IMR-90 (cell line): ENCODE results near the gene PDZRN3. TPM values are rescaled to one million over a fixed set of nuclear protein-coding genes. Genes with fewer than 3 reads are reported as not detected.

ENCODE experiments used
- ATAC-seq: fragments of 200-7000 bp; cut with Tn5 transposase; 2 replicates; pipeline ENCODE4 v1.9.1; 2020; ENCODE audit warnings: low read depth, mild to moderate bottlenecking, moderate library complexity
- BruUV-seq: library from RNA; stranded (reverse); fragments of 400-500 nt; replicated peaks from 2 replicates; lab custom pipeline; 2021; lab: Mats Ljungman, UMichigan
- CTCF ChIA-PET: fragments of 300-600 bp; formaldehyde crosslinking; extraction: SDS; loops from one replicate; lab custom pipeline; 2021; ENCODE audit warnings: antibody characterized with exemption; lab: Yijun Ruan, JAX
- POLR2A ChIA-PET: fragments of 300-600 bp; sonication (Branson Sonifier 250); formaldehyde crosslinking; loops from one replicate; lab custom pipeline; 2022; ENCODE audit warnings: antibody characterized with exemption; ENCODE audit not compliant: unreplicated experiment; lab: Charles Lee
- DNase-seq: peaks from one replicate; pipeline ENCODE4 v3.0.0; 2013
- H2AFZ ChIP-seq: replicated peaks from 2 replicates; pipeline ENCODE3; 2013; ENCODE audit warnings: low read length, mild to moderate bottlenecking; ENCODE audit not compliant: poor library complexity
- H2AK5ac ChIP-seq: 2 replicates; pipeline ENCODE4 v1.6.1; 2013; ENCODE audit warnings: low read depth, low read length, inconsistent platforms
- H2AK9ac ChIP-seq: replicated peaks from 2 replicates; pipeline ENCODE3; 2013; ENCODE audit warnings: mild to moderate bottlenecking, low read depth, low read length, moderate library complexity; ENCODE audit not compliant: poor library complexity
- H2BK120ac ChIP-seq: 2 replicates; pipeline ENCODE4 v1.6.1; 2013; ENCODE audit warnings: low read depth, low read length, inconsistent platforms
- H2BK15ac ChIP-seq: 3 replicates; pipeline ENCODE4 v1.6.1; 2013; ENCODE audit warnings: low read depth, low read length, inconsistent platforms
- H2BK20ac ChIP-seq: 2 replicates; pipeline ENCODE4 v1.6.1; 2013; ENCODE audit warnings: low read depth, mild to moderate bottlenecking, inconsistent platforms, low read length, moderate library complexity
- H2BK5ac ChIP-seq: 2 replicates; pipeline ENCODE4 v1.6.1; 2013; ENCODE audit warnings: mild to moderate bottlenecking, low read depth, low read length, inconsistent platforms; ENCODE audit not compliant: poor library complexity, severe bottlenecking
- H3K14ac ChIP-seq: replicated peaks from 2 replicates; pipeline ENCODE4 v1.6.1; 2013; ENCODE audit warnings: low read depth, low read length, inconsistent platforms
- H3K18ac ChIP-seq: 2 replicates; pipeline ENCODE4 v1.6.1; 2013; ENCODE audit warnings: low read depth, low read length, control low read depth
- H3K23ac ChIP-seq: 2 replicates; pipeline ENCODE4 v1.6.1; 2013; ENCODE audit warnings: low read depth, low read length, inconsistent platforms
- H3K27ac ChIP-seq: 2 replicates; pipeline ENCODE4 v1.5.1; 2013; ENCODE audit warnings: mild to moderate bottlenecking, control low read depth, low read length; ENCODE audit not compliant: insufficient read depth
- H3K27me3 ChIP-seq: 2 replicates; pipeline ENCODE4 v1.6.1; 2013; ENCODE audit warnings: low read length; ENCODE audit not compliant: control insufficient read depth, insufficient read depth
- H3K36me3 ChIP-seq: 2 replicates; pipeline ENCODE4 v1.6.1; 2013; ENCODE audit warnings: low read length, mixed read lengths; ENCODE audit not compliant: control insufficient read depth, insufficient read depth
- H3K4ac ChIP-seq: 2 replicates; pipeline ENCODE4 v1.6.1; 2013; ENCODE audit warnings: low read depth, low read length, inconsistent platforms
- H3K4me1 ChIP-seq: 2 replicates; pipeline ENCODE4 v1.6.1; 2013; ENCODE audit warnings: low read length, mixed read lengths; ENCODE audit not compliant: control insufficient read depth, insufficient read depth
- H3K4me2 ChIP-seq: 2 replicates; pipeline ENCODE4 v1.6.1; 2013; ENCODE audit warnings: low read depth, mild to moderate bottlenecking, control low read depth, low read length, moderate library complexity
- H3K4me3 ChIP-seq: 2 replicates; pipeline ENCODE4 v1.5.1; 2013; ENCODE audit warnings: low read depth, mild to moderate bottlenecking, control low read depth, low read length, moderate library complexity; ENCODE audit not compliant: insufficient read depth
- H3K56ac ChIP-seq: 2 replicates; pipeline ENCODE4 v1.6.1; 2013; ENCODE audit warnings: low read length, inconsistent platforms; ENCODE audit not compliant: insufficient read depth; ENCODE audit errors: extremely low read depth
- H3K79me1 ChIP-seq, 2 experiments: 2 replicates each; pipeline ENCODE4 v1.6.1; 2013; ENCODE audit warnings: low read length in 2 of 2, inconsistent platforms in 1 of 2, low read depth in 1 of 2
- H3K9ac ChIP-seq: 2 replicates; pipeline ENCODE4 v1.6.1; 2013; ENCODE audit warnings: low read depth, low read length, control low read depth
- H3K9me1 ChIP-seq: 2 replicates; pipeline ENCODE4 v1.6.1; 2013; ENCODE audit warnings: low read length, inconsistent platforms; ENCODE audit not compliant: insufficient read depth
- H3K9me3 ChIP-seq: 2 replicates; pipeline ENCODE4 v1.6.1; 2013; ENCODE audit warnings: low read length; ENCODE audit not compliant: control insufficient read depth, insufficient read depth
- H4K20me1 ChIP-seq: 2 replicates; pipeline ENCODE4 v1.6.1; 2013; ENCODE audit warnings: low read length, inconsistent platforms; ENCODE audit not compliant: insufficient read depth
- H4K5ac ChIP-seq: 2 replicates; pipeline ENCODE4 v1.6.1; 2013; ENCODE audit warnings: mild to moderate bottlenecking, low read depth, low read length, control low read depth
- H4K8ac ChIP-seq, 2 experiments: 2 replicates each; pipeline ENCODE4 v1.6.1; 2013; ENCODE audit warnings: low read depth in 2 of 2, low read length in 2 of 2, control low read depth in 1 of 2, inconsistent platforms in 1 of 2
- H4K91ac ChIP-seq: 2 replicates; pipeline ENCODE4 v1.6.1; 2013; ENCODE audit warnings: low read depth, low read length, inconsistent platforms; ENCODE audit not compliant: insufficient read depth
- CTCF ChIP-seq: conservative IDR thresholded peaks from 2 replicates; pipeline ENCODE4 v1.5.1; 2012; ENCODE audit warnings: mild to moderate bottlenecking, low read depth, low read length, improper control_type of control experiment
- MAZ ChIP-seq: IDR thresholded peaks from 2 replicates; pipeline ENCODE4 v1.6.1; 2012; ENCODE audit warnings: low read depth, mild to moderate bottlenecking, low read length, improper control_type of control experiment, moderate library complexity, borderline replicate concordance
- POLR2A ChIP-seq: IDR thresholded peaks from 2 replicates; pipeline ENCODE4 v1.6.1; 2012; ENCODE audit warnings: mild to moderate bottlenecking, low read depth, low read length
- RAD21 ChIP-seq: IDR thresholded peaks from 2 replicates; pipeline ENCODE4 v1.6.1; 2012; ENCODE audit warnings: low read length, improper control_type of control experiment
- RCOR1 ChIP-seq: IDR thresholded peaks from 2 replicates; pipeline ENCODE4 v1.6.1; 2012; ENCODE audit warnings: mild to moderate bottlenecking, low read length, improper control_type of control experiment; ENCODE audit not compliant: insufficient replicate concordance
- USF2 ChIP-seq: fragments of 150-350 bp; IDR thresholded peaks from 2 replicates; pipeline ENCODE4 v1.6.1; 2017; ENCODE audit warnings: mild to moderate bottlenecking, antibody characterized with exemption, low read length, low read depth
- WGBS, 2 experiments: methylation state at CpG; one replicate each; pipeline versions ENCODE4 v1.1.5 to v1.1.7; 2013; ENCODE audit warnings: missing lambda C conversion rate in 2 of 2; ENCODE audit not compliant: insufficient read length in 1 of 2; ENCODE audit errors: extremely low coverage in 2 of 2; 5-methylcytosine and 5-hydroxymethylcytosine counted together
- dilution Hi-C: fragments of 300-500 bp; cut with HindIII; formaldehyde crosslinking; loops from one replicate; pipeline ENCODE4 v1.14.3; 2018; ENCODE audit warnings: low sequenced_read_pairs; ENCODE audit not compliant: unreplicated experiment
- in situ Hi-C: fragments of 300-500 bp; cut with MboI; formaldehyde crosslinking; loops from 3 replicates; pipeline ENCODE4 v1.14.3; 2019; ENCODE audit warnings: low sequenced_read_pairs, inconsistent platforms, mixed read lengths
- intact Hi-C: fragments of 100-400 bp; cut with micrococcal nuclease; formaldehyde crosslinking; loops from 2 replicates; pipeline ENCODE4 v1.10.0; 2022
- polyA plus RNA-seq, 3 experiments: library from polyadenylated mRNA; depleted of rRNA; stranded (reverse); fragments of >200 nt; gene quantifications; 2 replicates each; pipeline ENCODE4 v1.2.3, GENCODE V29; 2012; ENCODE audit warnings: low replicate concordance in 1 of 3
- total RNA-seq: library from RNA; depleted of rRNA; stranded (reverse); fragments of >200 nt; gene quantifications from 2 replicates; pipeline ENCODE4 v1.2.3, GENCODE V29; 2012

PDZRN3 gene
- total and polyA plus RNA-seq, 2 of the 4 experiments (the other 2 are of a cell fraction): 9.4 to 17.0 TPM

- Histone ChIP-seq H4K5ac (no peak overlapping the region), H3K27ac (no peak overlapping the region), H2AK5ac (no peak overlapping the region), H3K4me3 (no peak overlapping the region), H3K79me1 (peaks cover 0 to 3% of the 10 kb centered on the region in 2 experiments; a peak in 1 of 4 replicates), H3K23ac (no peak overlapping the region), H3K9me1 (no peaks in the 10 kb centered on the region), H3K27me3 (no peaks in the 10 kb centered on the region), H2BK15ac (no peak overlapping the region), H3K56ac (no peak overlapping the region), H3K4me1 (no peaks in the 10 kb centered on the region), H2BK5ac (no peak overlapping the region), H2AK9ac (no peak overlapping the region), H4K8ac (no peak overlapping the region), H3K18ac (no peak overlapping the region), H3K4ac (no peak overlapping the region), H3K36me3 (peaks cover 2% of the 10 kb centered on the region; the same call in 1 of the 2 replicates), H3K9ac (no peak overlapping the region), H2AFZ (no peak overlapping the region), H4K20me1 (no peaks in the 10 kb centered on the region; the same call in 1 of the 2 replicates), H2BK20ac (no peak overlapping the region), H3K4me2 (no peak overlapping the region), H3K9me3 (no peaks in the 10 kb centered on the region), H2BK120ac (no peak overlapping the region), H3K14ac (no peak overlapping the region), H4K91ac (no peak overlapping the region)
- TF ChIP-seq USF2: no peak
- TF ChIP-seq POLR2A: no peak
- TF ChIP-seq RCOR1: no peak
- no peak for TF ChIP-seq CTCF
- no peak for TF ChIP-seq MAZ
- no peak for TF ChIP-seq RAD21
- DNase-seq: no peak
- intact Hi-C loops: no loop called here
- CTCF ChIA-PET: interaction anchor here (1.1 to 1.7 kb wide), 2 partner anchors 8 to 9 kb away, joined by 3 to 4 read pairs; no protein-coding TSS in a partner anchor
- POLR2A ChIA-PET: no interaction called here
- no TSS peak for BruUV-seq
- WGBS, 2 experiments: no CpG with 5 or more reads among the region's 10 CpGs
- no peak for ATAC-seq
- dilution Hi-C loops: no loop called here
- in situ Hi-C loops: no loop called here
These were observed 178.2 kb downstream of the PDZRN3 start for GRCh38 chr3:73446467-73447110.
